Measurements from ENCODE around the gene FREM1.

GRCh38 chr9:14939378-14939777, 29.1 kb upstream of the FREM1 start:
- TF ChIP-seq EZH2 (IDR thresholded peaks at IDR 0.05; ENCODE audit: low read depth) (no peak), CTCF (conservative IDR thresholded peaks at IDR 0.05) (no peak)
